22Rv1 (cell line): Measurements from ENCODE around the gene LRRC37B.
"Not testable (repeated sequence)": the region's sequence is repeated elsewhere in the genome, so short reads cannot be mapped to it uniquely, and the experiment has no call there.

Source experiments
- ZFX ChIP-seq: fragments of 450-650 bp; IDR thresholded peaks from 2 replicates; pipeline ENCODE4 v1.6.1; 2017; ENCODE audit warnings: antibody characterized with exemption, borderline replicate concordance
- TF ChIP-seq, protein P1 (sequence below): fragments of 450-650 bp; IDR thresholded peaks from 2 replicates; pipeline ENCODE4 v1.5.1; 2017; ENCODE audit warnings: mild to moderate bottlenecking

GRCh38 chr17:32033812-32034211, 26.6 kb downstream of the LRRC37B start:
- TF ChIP-seq, protein P1, sequence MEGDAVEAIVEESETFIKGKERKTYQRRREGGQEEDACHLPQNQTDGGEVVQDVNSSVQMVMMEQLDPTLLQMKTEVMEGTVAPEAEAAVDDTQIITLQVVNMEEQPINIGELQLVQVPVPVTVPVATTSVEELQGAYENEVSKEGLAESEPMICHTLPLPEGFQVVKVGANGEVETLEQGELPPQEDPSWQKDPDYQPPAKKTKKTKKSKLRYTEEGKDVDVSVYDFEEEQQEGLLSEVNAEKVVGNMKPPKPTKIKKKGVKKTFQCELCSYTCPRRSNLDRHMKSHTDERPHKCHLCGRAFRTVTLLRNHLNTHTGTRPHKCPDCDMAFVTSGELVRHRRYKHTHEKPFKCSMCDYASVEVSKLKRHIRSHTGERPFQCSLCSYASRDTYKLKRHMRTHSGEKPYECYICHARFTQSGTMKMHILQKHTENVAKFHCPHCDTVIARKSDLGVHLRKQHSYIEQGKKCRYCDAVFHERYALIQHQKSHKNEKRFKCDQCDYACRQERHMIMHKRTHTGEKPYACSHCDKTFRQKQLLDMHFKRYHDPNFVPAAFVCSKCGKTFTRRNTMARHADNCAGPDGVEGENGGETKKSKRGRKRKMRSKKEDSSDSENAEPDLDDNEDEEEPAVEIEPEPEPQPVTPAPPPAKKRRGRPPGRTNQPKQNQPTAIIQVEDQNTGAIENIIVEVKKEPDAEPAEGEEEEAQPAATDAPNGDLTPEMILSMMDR: not testable (repeated sequence)
- TF ChIP-seq ZFX: not testable (repeated sequence)
